ENCODE data around the gene B3GNT7. TPM values are rescaled to one million over a fixed set of nuclear protein-coding genes. Genes with fewer than 3 reads are reported as not detected.

B3GNT7 gene
- total RNA-seq, 1 donor from 2014 or later: 0.79 TPM

DNA sequence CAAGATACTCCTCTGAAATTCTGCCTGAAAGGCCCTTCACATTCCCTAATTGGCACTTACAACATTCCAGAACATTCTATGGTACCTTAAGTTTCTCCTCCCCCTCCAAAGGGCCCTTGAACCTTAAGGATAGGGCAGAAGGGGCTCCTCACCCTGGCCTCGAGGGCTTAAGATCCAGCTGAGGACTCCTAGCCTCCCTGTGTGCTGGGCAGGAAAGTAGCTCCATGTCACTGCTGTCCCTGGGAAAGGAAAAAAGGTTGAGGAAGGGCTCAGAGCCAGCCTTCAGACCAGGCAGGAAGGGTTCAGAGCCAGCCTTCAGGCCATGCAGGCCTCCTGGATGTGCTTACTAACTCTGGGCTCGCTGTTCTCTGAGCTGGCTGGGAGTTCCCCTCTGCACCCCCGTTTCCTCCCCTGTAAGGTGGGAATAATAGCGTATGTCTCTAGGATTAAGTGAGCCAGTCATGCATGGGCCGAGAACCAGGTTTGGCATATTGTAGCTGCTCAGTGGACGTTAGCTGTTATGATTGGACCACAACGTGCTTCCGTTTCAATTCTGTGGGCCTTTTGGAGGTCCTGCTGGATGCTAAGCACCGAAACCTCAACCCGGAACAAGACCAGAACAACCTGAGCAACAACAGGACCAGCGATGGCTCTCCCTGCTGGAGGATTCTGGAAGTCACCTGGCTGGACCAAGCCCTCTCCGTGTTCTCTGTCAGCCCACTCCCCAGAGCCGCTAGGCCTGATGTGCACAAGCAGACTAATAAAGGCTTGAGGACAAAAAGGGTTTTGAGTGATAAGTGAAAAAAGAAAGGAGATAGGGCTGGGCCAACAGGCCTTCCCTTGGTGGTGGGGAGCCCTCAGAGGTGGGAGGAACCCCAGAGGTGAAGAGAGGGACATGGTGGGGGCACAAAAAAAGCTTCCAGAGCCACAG is 1.0 kb upstream of the B3GNT7 start:
- Mint-ChIP-seq H3K4me1 (peaks cover 13% of the 10 kb centered on the region), H3K36me3 (ENCODE audit: low read depth) (no peaks in the 10 kb centered on the region), H3K27ac (ENCODE audit: unreplicated experiment) (no peak overlapping the region), H3K9me3 (no peaks in the 10 kb centered on the region), H3K4me3 (peak overlapping the region; percentile 70), H3K27me3 (ENCODE audit: low read depth) (peaks cover 36% of the 10 kb centered on the region)
- TF ChIP-seq, protein P1, sequence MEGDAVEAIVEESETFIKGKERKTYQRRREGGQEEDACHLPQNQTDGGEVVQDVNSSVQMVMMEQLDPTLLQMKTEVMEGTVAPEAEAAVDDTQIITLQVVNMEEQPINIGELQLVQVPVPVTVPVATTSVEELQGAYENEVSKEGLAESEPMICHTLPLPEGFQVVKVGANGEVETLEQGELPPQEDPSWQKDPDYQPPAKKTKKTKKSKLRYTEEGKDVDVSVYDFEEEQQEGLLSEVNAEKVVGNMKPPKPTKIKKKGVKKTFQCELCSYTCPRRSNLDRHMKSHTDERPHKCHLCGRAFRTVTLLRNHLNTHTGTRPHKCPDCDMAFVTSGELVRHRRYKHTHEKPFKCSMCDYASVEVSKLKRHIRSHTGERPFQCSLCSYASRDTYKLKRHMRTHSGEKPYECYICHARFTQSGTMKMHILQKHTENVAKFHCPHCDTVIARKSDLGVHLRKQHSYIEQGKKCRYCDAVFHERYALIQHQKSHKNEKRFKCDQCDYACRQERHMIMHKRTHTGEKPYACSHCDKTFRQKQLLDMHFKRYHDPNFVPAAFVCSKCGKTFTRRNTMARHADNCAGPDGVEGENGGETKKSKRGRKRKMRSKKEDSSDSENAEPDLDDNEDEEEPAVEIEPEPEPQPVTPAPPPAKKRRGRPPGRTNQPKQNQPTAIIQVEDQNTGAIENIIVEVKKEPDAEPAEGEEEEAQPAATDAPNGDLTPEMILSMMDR (conservative IDR thresholded peaks at IDR 0.05): peak; percentile 42
- no peak for DNase-seq (ENCODE audit: low read depth, low spot score)

DNA sequence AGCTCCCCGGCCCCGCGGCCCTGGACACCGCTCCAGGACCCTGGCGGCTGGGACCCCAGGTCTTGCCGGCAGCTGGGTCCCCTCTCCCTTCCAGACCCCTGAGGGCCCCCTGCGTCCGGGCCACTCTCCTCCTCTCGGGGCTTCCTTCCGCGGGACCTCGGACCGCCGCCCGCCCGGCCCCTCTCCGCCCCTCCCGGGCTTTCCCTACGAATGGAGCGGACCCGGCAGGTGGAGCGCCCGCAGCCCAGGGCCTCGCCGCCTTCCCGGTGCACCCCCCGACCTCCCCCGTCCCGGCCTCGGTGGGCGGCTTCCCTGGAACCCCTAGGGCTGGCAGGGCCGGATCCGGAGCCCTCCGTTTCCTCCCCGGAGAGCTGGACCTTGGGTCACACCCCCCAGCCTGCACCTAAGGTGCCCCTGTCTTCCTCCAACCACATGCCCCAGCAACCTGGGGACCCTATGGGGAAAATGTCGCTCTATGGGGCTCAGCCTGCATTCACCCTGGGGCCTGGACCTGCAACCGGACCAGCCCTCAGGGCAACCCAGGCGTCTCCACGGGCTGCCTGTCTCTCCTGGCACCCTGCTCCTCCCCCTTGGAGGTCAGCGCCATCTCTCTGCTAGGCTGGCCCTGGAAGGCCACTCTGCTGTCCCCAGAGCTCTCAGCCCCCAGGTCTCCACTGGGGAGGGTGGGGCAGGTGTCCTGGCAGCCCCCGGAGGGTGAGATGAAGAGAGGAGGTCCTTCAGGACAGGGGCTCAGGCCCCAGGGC is 730 bp downstream of the B3GNT7 start:
- peak overlapping the region; percentile 19 for H3K4me3 Mint-ChIP-seq
- no peak overlapping the region for H3K27ac Mint-ChIP-seq (ENCODE audit: unreplicated experiment)
- H3K9me3 Mint-ChIP-seq: no peaks in the 10 kb centered on the region
- DNase-seq (ENCODE audit: low read depth, low spot score): no peak
- H3K27me3 Mint-ChIP-seq (ENCODE audit: low read depth): peaks cover 36% of the 10 kb centered on the region
- peaks cover 15% of the 10 kb centered on the region for H3K4me1 Mint-ChIP-seq
- TF ChIP-seq, protein P1 (conservative IDR thresholded peaks at IDR 0.05): no peak
- no peaks in the 10 kb centered on the region for H3K36me3 Mint-ChIP-seq (ENCODE audit: low read depth)

DNA sequence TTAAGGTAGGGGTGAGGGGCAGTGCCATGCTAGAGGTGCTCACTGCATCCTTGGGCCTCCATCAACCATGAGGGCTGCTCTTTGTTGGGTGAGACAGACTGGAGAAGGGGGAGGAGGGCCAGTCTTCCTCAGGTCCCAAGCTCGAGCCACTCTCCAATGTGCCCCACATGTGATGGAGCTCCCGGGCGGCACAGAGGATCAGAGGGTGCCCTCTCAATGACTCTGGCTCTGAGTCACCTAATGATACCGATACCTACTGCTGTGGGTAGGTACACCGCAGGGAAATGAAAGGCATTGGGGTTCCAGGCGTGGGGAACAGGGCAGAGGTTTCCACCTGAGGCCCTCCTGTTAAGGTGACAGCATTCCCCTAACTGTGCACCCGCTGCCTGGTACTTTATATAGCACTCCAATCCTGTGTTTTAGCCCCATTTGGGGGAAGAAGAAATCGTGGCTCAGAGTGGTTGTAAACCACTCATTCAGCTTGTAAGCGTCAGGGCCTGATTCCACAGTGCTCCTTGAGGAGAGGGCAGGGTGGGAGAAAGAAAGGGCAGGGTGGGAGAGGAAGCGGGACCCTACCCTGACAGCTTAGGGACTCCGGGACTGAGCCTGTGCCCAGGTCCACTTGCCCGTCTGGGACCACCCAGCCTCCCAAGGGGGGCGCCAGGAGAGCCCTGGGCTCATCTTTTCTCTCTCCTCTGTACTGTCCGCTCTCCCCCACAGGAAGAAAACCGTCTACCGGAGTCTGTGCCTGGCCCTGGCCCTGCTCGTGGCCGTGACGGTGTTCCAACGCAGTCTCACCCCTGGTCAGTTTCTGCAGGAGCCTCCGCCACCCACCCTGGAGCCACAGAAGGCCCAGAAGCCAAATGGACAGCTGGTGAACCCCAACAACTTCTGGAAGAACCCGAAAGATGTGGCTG is 1.8 kb downstream of the B3GNT7 start:
- peak overlapping the region; percentile 62 for H3K4me3 Mint-ChIP-seq

DNA sequence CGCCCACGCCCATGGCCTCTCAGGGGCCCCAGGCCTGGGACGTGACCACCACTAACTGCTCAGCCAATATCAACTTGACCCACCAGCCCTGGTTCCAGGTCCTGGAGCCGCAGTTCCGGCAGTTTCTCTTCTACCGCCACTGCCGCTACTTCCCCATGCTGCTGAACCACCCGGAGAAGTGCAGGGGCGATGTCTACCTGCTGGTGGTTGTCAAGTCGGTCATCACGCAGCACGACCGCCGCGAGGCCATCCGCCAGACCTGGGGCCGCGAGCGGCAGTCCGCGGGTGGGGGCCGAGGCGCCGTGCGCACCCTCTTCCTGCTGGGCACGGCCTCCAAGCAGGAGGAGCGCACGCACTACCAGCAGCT is 2.4 kb downstream of the B3GNT7 start:
- no peaks in the 10 kb centered on the region for H3K36me3 Mint-ChIP-seq (ENCODE audit: low read depth)
- DNase-seq (ENCODE audit: low read depth, low spot score): no peak
- peaks cover 36% of the 10 kb centered on the region for H3K27me3 Mint-ChIP-seq (ENCODE audit: low read depth)
- TF ChIP-seq, protein P1 (conservative IDR thresholded peaks at IDR 0.05): no peak
- H3K4me3 Mint-ChIP-seq: peak overlapping the region; percentile 51
- peaks cover 15% of the 10 kb centered on the region for H3K4me1 Mint-ChIP-seq
- no peak overlapping the region for H3K27ac Mint-ChIP-seq (ENCODE audit: unreplicated experiment)
- no peaks in the 10 kb centered on the region for H3K9me3 Mint-ChIP-seq

More for the DNA sequence above, 1.8 kb downstream of the B3GNT7 start:
- TF ChIP-seq, protein P1 (conservative IDR thresholded peaks at IDR 0.05): no peak
- no peak for DNase-seq (ENCODE audit: low read depth, low spot score)
- H3K27me3 Mint-ChIP-seq (ENCODE audit: low read depth): peaks cover 36% of the 10 kb centered on the region
- H3K4me1 Mint-ChIP-seq: peaks cover 15% of the 10 kb centered on the region
- H3K27ac Mint-ChIP-seq (ENCODE audit: unreplicated experiment): no peak overlapping the region
- no peaks in the 10 kb centered on the region for H3K36me3 Mint-ChIP-seq (ENCODE audit: low read depth)
- H3K9me3 Mint-ChIP-seq: no peaks in the 10 kb centered on the region

DNA sequence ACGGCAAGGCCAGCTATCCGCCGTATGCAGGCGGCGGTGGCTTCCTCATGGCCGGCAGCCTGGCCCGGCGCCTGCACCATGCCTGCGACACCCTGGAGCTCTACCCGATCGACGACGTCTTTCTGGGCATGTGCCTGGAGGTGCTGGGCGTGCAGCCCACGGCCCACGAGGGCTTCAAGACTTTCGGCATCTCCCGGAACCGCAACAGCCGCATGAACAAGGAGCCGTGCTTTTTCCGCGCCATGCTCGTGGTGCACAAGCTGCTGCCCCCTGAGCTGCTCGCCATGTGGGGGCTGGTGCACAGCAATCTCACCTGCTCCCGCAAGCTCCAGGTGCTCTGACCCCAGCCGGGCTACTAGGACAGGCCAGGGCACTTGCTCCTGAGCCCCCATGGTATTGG is 3.1 kb downstream of the B3GNT7 start:
- Mint-ChIP-seq H3K27ac (ENCODE audit: unreplicated experiment) (no peak overlapping the region), H3K4me3 (peak overlapping the region; percentile 56), H3K4me1 (peaks cover 10% of the 10 kb centered on the region), H3K9me3 (no peaks in the 10 kb centered on the region), H3K27me3 (ENCODE audit: low read depth) (peaks cover 32% of the 10 kb centered on the region), H3K36me3 (ENCODE audit: low read depth) (no peaks in the 10 kb centered on the region)
- no peak for DNase-seq (ENCODE audit: low read depth, low spot score)
- TF ChIP-seq, protein P1 (conservative IDR thresholded peaks at IDR 0.05): no peak
